ENCODE data around the gene SLC1A5.
A peak's percentile ranks its signal among the peaks of the same experiment; 100 is the strongest.

Gene SLC1A5

GRCh38 chr19:46739290-46739771 lies 49.1 kb downstream of the SLC1A5 start:
- peak; percentile 29 for DNase-seq

- DNase-seq, result no peak
These were observed 50.6 kb downstream of the SLC1A5 start for GRCh38 chr19:46737761-46738171.

GRCh38 chr19:46737298-46737654 lies 51.1 kb downstream of the SLC1A5 start:
- DNase-seq, result no peak

- no peak for DNase-seq
These were observed 51.7 kb downstream of the SLC1A5 start for GRCh38 chr19:46736531-46737297.

- no peak for DNase-seq
These were observed 54.6 kb downstream of the SLC1A5 start for GRCh38 chr19:46733690-46734292.

- no peak for DNase-seq
These were observed 55.3 kb downstream of the SLC1A5 start for GRCh38 chr19:46732966-46733689.

GRCh38 chr19:46732172-46732938 lies 56.0 kb downstream of the SLC1A5 start:
- no peak for DNase-seq

GRCh38 chr19:46731584-46731983 lies 56.8 kb downstream of the SLC1A5 start:
- no peak for DNase-seq

- DNase-seq, result no peak
These were observed 57.3 kb downstream of the SLC1A5 start for GRCh38 chr19:46731007-46731501.

GRCh38 chr19:46730595-46730994 lies 57.8 kb downstream of the SLC1A5 start:
- DNase-seq, result no peak

GRCh38 chr19:46730187-46730586 lies 58.2 kb downstream of the SLC1A5 start:
- DNase-seq, result no peak

GRCh38 chr19:46729696-46730095 lies 58.7 kb downstream of the SLC1A5 start:
- DNase-seq, result no peak

- DNase-seq, result peak; percentile 38
These were observed 59.6 kb downstream of the SLC1A5 start for GRCh38 chr19:46728693-46729339.

- DNase-seq, result no peak
These were observed 60.2 kb downstream of the SLC1A5 start for GRCh38 chr19:46728208-46728607.

GRCh38 chr19:46727757-46728156 lies 60.6 kb downstream of the SLC1A5 start:
- DNase-seq, result no peak

- no peak for DNase-seq
These were observed 61.4 kb downstream of the SLC1A5 start for GRCh38 chr19:46726971-46727501.

- no peak for DNase-seq
These were observed 61.8 kb downstream of the SLC1A5 start for GRCh38 chr19:46726551-46726950.

GRCh38 chr19:46725859-46726393 lies 62.5 kb downstream of the SLC1A5 start:
- DNase-seq, result no peak

- DNase-seq, result no peak
These were observed 63.2 kb downstream of the SLC1A5 start for GRCh38 chr19:46725036-46725820.
